ENCODE results near the gene OSBP2. TPM values are rescaled to one million over a fixed set of nuclear protein-coding genes. Genes with fewer than 3 reads are reported as not detected.

OSBP2 gene
- total RNA-seq, 1 donor from 2014 or later, result 2.4 TPM

DNA sequence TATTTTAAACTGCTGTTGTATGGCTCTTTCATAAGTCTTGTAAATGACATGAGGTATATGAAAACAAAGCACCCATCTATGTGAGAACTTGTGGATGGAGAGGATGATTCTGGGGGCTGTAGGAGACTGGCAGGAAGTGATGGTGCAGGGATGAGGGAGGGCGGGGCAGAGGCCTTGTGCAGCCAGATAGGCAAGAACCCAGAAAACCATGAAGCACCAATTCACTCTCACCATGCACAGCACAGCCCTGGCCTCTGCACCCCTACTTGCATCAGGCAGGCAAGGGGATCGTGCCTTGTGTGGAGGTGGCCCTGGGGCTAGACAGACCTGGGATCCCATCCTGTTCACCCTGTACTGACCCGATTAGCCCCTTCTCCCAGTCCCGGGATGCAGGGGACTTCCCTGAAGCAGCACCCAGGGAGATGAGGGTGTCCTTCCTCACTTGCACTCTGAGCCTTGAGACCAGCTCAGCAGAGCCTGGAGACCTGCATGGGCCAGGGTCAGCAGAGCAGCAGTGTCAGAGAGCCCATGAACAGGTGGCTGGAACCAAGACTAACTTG, 188.4 kb downstream of the OSBP2 start:
- no peak overlapping the region for H3K4me3 Mint-ChIP-seq (ENCODE audit: unreplicated experiment)
- TF ChIP-seq, protein P1, sequence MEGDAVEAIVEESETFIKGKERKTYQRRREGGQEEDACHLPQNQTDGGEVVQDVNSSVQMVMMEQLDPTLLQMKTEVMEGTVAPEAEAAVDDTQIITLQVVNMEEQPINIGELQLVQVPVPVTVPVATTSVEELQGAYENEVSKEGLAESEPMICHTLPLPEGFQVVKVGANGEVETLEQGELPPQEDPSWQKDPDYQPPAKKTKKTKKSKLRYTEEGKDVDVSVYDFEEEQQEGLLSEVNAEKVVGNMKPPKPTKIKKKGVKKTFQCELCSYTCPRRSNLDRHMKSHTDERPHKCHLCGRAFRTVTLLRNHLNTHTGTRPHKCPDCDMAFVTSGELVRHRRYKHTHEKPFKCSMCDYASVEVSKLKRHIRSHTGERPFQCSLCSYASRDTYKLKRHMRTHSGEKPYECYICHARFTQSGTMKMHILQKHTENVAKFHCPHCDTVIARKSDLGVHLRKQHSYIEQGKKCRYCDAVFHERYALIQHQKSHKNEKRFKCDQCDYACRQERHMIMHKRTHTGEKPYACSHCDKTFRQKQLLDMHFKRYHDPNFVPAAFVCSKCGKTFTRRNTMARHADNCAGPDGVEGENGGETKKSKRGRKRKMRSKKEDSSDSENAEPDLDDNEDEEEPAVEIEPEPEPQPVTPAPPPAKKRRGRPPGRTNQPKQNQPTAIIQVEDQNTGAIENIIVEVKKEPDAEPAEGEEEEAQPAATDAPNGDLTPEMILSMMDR (IDR thresholded peaks at IDR 0.05), result no peak
- H3K4me1 Mint-ChIP-seq (ENCODE audit: low read depth), result peaks cover 12% of the 10 kb centered on the region
- H3K36me3 Mint-ChIP-seq (ENCODE audit: low read depth), result no peaks in the 10 kb centered on the region
- H3K27me3 Mint-ChIP-seq (ENCODE audit: low read depth), result no peaks in the 10 kb centered on the region
- peak; percentile 62 for DNase-seq (ENCODE audit: low spot score)
- no peaks in the 10 kb centered on the region for H3K9me3 Mint-ChIP-seq (ENCODE audit: low read depth)
- no peak overlapping the region for H3K27ac Mint-ChIP-seq (ENCODE audit: unreplicated experiment)

DNA sequence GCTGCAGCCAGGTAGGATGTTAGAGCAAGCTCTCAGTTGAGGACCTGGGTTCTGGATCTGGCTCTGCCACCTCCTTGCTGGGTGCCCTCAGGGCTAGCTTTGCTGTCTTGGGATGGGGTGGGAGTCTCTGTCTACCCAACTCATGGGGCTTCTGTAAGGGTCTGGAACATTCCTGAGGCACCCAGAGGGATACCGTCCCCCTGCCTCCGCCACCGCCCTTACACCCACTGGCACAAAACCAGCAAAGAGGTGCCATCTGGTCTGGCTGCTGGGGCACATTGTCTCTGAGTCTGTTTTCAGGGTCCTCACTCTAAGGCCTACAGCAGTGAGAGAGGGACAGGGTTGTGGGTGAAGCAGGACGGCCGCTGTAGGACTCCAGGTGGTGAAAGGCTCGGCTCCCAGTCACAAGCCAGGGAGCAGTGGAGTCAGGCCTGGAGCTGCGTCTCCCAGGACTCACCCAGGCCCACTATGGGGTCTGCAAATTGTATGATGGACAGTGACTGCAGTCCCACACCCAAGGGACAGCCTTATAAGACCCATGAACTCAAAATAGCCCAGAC, 189.0 kb downstream of the OSBP2 start:
- H3K27ac Mint-ChIP-seq (ENCODE audit: unreplicated experiment), result no peak overlapping the region
- H3K4me3 Mint-ChIP-seq (ENCODE audit: unreplicated experiment), result no peak overlapping the region
- H3K27me3 Mint-ChIP-seq (ENCODE audit: low read depth), result no peaks in the 10 kb centered on the region
- no peaks in the 10 kb centered on the region for H3K9me3 Mint-ChIP-seq (ENCODE audit: low read depth)
- TF ChIP-seq, protein P1 (IDR thresholded peaks at IDR 0.05), result no peak
- peaks cover 6% of the 10 kb centered on the region for H3K4me1 Mint-ChIP-seq (ENCODE audit: low read depth)
- H3K36me3 Mint-ChIP-seq (ENCODE audit: low read depth), result no peaks in the 10 kb centered on the region
- no peak for DNase-seq (ENCODE audit: low spot score)

DNA sequence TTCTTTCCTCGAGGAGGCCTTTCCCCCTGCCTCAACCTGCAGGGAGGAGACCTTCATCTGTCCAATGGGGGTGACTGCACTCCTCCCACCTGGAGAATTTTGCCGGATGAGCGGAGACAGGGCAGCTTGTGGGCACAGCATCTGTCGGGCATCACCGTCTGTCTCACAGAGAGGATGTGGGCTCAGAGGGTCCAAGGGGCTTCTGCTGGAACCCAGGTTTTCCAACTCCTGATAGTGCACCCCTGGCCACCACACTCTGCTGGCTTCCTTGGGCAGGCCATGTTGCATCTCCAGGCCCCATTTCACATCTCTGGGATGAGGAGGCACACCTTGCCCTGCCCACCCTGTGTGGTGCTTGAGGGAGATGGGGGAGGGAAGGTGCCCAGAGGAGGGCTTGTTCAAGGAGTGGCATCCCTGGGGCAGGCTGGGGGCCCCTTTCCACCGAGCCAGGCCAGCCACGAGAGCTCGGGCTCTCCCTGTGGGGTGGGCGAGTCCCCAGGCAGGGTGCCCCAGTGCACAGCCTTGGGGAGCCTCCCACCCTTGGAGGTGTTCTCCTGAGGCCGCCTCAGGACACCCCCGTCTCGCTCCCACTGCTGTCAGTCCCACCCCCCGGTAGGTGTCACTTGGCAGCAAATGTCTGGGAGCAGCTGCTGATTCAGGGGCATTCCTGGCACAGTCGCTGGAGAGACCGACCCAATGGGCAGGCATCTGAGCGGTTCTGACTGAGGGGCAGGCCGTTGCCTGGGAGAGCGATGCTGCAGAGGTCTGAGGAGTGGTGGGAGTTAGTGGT, 189.7 kb downstream of the OSBP2 start:
- Mint-ChIP-seq H3K36me3 (ENCODE audit: low read depth) (peaks cover 2% of the 10 kb centered on the region), H3K27me3 (ENCODE audit: low read depth) (no peaks in the 10 kb centered on the region), H3K9me3 (ENCODE audit: low read depth) (no peaks in the 10 kb centered on the region), H3K4me3 (ENCODE audit: unreplicated experiment) (no peak overlapping the region), H3K27ac (ENCODE audit: unreplicated experiment) (no peak overlapping the region), H3K4me1 (ENCODE audit: low read depth) (no peaks in the 10 kb centered on the region)
- peak; percentile 81 for DNase-seq (ENCODE audit: low spot score)
- TF ChIP-seq, protein P1 (IDR thresholded peaks at IDR 0.05), result no peak

DNA sequence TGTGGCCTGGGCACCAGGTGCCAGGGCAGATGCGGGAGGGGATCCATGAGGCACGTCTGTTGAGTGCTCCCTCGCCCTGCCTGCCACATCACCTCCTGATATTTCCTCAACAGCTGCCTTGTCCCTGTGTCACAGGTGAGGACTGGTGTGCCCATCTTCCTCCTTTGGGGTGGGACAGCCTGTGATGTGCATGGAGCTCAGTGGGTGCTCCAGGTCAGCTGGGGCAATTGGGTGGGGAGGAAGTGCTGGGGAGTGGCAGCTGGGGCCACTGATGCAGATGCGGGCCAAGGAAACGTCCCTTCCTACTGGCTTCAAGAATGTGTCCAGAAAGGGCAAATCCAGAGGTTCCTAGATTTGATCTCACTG, 190.3 kb downstream of the OSBP2 start:
- Mint-ChIP-seq H3K4me3 (ENCODE audit: unreplicated experiment) (no peak overlapping the region), H3K9me3 (ENCODE audit: low read depth) (no peaks in the 10 kb centered on the region), H3K4me1 (ENCODE audit: low read depth) (no peaks in the 10 kb centered on the region), H3K27me3 (ENCODE audit: low read depth) (no peaks in the 10 kb centered on the region), H3K27ac (ENCODE audit: unreplicated experiment) (peak overlapping the region; percentile 2), H3K36me3 (ENCODE audit: low read depth) (peaks cover 2% of the 10 kb centered on the region)
- TF ChIP-seq, protein P1 (IDR thresholded peaks at IDR 0.05), result no peak
- no peak for DNase-seq (ENCODE audit: low spot score)

DNA sequence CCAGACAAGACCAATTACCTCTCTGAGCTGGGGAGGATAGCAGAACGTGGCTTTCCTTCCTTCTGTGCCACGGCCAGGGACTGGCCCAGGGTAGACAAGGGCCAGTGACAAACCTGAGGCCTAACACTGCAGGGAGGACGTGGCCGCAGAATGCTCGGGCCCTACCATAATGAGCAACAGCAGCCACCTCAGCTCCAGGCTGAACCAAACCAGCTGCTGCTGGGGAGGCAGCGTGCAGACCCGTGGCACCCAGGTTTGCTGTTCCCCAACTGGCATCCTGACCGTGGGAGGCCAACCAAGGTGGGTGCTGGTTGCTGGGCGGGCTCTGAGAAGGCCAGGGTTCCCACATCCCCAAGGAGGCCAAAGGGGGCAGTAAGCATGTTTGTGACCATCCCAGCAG, 190.9 kb downstream of the OSBP2 start:
- Mint-ChIP-seq H3K4me1 (ENCODE audit: low read depth) (no peaks in the 10 kb centered on the region), H3K27ac (ENCODE audit: unreplicated experiment) (no peak overlapping the region), H3K36me3 (ENCODE audit: low read depth) (peaks cover 3% of the 10 kb centered on the region), H3K4me3 (ENCODE audit: unreplicated experiment) (no peak overlapping the region), H3K27me3 (ENCODE audit: low read depth) (no peaks in the 10 kb centered on the region), H3K9me3 (ENCODE audit: low read depth) (no peaks in the 10 kb centered on the region)
- TF ChIP-seq, protein P1 (IDR thresholded peaks at IDR 0.05), result no peak
- peak; percentile 77 for DNase-seq (ENCODE audit: low spot score)
